ENCODE data around the gene FOXN4. TPM values are rescaled to one million over a fixed set of nuclear protein-coding genes. Genes with fewer than 3 reads are reported as not detected.

Gene FOXN4
- total and polyA plus RNA-seq, 9 of the 15 experiments (the other 6 are each of a cell fraction or from before 2014, with no cell fraction given) = not detected

DNA sequence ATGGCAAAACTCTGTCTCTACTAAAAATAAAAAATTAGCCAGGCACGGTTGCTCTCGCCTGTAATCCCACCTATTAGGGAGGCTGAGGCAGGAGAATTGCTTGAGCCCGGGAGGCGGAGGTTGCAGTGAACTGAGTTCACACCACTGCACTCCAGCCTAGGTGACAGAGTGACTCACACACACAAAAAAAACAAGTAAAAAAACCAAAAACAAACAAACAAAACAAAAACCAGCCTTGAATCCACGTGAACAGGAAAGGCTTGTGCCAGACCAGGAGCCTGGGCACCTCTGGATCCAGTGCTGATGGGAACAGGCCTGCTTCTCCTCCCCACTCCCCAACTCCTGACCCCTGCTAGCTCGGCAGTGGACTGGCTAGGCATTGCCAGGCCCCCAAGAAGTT is 3.5 kb downstream of the FOXN4 start (continued):
- TF ChIP-seq, protein P1, sequence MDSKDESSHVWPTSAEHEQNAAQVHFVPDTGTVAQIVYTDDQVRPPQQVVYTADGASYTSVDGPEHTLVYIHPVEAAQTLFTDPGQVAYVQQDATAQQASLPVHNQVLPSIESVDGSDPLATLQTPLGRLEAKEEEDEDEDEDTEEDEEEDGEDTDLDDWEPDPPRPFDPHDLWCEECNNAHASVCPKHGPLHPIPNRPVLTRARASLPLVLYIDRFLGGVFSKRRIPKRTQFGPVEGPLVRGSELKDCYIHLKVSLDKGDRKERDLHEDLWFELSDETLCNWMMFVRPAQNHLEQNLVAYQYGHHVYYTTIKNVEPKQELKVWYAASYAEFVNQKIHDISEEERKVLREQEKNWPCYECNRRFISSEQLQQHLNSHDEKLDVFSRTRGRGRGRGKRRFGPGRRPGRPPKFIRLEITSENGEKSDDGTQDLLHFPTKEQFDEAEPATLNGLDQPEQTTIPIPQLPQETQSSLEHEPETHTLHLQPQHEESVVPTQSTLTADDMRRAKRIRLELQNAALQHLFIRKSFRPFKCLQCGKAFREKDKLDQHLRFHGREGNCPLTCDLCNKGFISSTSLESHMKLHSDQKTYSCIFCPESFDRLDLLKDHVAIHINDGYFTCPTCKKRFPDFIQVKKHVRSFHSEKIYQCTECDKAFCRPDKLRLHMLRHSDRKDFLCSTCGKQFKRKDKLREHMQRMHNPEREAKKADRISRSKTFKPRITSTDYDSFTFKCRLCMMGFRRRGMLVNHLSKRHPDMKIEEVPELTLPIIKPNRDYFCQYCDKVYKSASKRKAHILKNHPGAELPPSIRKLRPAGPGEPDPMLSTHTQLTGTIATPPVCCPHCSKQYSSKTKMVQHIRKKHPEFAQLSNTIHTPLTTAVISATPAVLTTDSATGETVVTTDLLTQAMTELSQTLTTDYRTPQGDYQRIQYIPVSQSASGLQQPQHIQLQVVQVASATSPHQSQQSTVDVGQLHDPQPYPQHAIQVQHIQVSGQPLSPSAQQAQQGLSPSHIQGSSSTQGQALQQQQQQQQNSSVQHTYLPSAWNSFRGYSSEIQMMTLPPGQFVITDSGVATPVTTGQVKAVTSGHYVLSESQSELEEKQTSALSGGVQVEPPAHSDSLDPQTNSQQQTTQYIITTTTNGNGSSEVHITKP (IDR thresholded peaks at IDR 0.05; ENCODE audit: partially characterized antibody) = peak; percentile 77
- TF ChIP-seq POLR2A (conservative IDR thresholded peaks at IDR 0.05) = no peak
- no peak for TF ChIP-seq MTA1 (IDR thresholded peaks at IDR 0.05; ENCODE audit: borderline replicate concordance)
- no peak for TF ChIP-seq BCOR (IDR thresholded peaks at IDR 0.05)
- no peak for TF ChIP-seq CC2D1A (IDR thresholded peaks at IDR 0.05)
- TF ChIP-seq, protein P2, sequence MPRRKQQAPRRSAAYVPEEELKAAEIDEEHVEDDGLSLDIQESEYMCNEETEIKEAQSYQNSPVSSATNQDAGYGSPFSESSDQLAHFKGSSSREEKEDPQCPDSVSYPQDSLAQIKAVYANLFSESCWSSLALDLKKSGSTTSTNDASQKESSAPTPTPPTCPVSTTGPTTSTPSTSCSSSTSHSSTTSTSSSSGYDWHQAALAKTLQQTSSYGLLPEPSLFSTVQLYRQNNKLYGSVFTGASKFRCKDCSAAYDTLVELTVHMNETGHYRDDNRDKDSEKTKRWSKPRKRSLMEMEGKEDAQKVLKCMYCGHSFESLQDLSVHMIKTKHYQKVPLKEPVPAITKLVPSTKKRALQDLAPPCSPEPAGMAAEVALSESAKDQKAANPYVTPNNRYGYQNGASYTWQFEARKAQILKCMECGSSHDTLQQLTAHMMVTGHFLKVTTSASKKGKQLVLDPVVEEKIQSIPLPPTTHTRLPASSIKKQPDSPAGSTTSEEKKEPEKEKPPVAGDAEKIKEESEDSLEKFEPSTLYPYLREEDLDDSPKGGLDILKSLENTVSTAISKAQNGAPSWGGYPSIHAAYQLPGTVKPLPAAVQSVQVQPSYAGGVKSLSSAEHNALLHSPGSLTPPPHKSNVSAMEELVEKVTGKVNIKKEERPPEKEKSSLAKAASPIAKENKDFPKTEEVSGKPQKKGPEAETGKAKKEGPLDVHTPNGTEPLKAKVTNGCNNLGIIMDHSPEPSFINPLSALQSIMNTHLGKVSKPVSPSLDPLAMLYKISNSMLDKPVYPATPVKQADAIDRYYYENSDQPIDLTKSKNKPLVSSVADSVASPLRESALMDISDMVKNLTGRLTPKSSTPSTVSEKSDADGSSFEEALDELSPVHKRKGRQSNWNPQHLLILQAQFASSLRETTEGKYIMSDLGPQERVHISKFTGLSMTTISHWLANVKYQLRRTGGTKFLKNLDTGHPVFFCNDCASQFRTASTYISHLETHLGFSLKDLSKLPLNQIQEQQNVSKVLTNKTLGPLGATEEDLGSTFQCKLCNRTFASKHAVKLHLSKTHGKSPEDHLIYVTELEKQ (CRISPR knock-in tag; IDR thresholded peaks at IDR 0.05) = no peak
